ENCODE results near the gene TNFAIP1. TPM values are rescaled to one million over a fixed set of nuclear protein-coding genes. Genes with fewer than 3 reads are reported as not detected.

Gene TNFAIP1
- total RNA-seq, 1 donor = 23.7 TPM

- no peak for TF ChIP-seq CTCF (IDR thresholded peaks at IDR 0.05; ENCODE audit: insufficient read depth, low read length)
- no peak for DNase-seq (ENCODE audit: low read depth)
- H3K4me3 ChIP-seq (ENCODE audit: low read depth, low read length) = no peak overlapping the region
Measured at GRCh38 chr17:28339431-28339830, 3.9 kb downstream of the TNFAIP1 start.

- DNase-seq (ENCODE audit: low read depth) = no peak
- H3K4me3 ChIP-seq (ENCODE audit: low read depth, low read length) = no peak overlapping the region
- no peak for TF ChIP-seq CTCF (IDR thresholded peaks at IDR 0.05; ENCODE audit: insufficient read depth, low read length)
Measured at GRCh38 chr17:28340374-28340773, 4.8 kb downstream of the TNFAIP1 start.

DNA sequence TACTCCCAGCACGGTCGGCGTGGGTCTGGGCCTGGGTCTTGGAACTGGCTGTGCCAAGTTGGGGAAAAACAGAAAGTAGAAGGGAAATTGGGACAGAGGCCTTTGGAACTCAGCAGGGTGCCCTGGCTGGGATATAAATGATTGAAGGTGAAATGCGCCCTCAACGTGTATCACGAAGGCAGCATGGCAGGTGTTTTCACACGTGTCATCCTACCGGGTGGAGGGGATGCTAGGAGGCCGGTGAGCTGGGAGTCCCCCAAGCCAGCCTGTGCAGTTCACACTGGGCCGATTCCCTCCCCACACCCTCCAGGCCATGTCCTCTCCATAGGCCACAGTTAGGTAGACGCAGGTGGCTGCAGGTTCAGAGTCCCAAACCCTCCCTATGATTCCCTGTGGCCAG lies 6.0 kb downstream of the TNFAIP1 start:
- TF ChIP-seq CTCF (IDR thresholded peaks at IDR 0.05; ENCODE audit: insufficient read depth, low read length) = no peak
- H3K4me3 ChIP-seq (ENCODE audit: low read depth, low read length) = no peak overlapping the region
- DNase-seq (ENCODE audit: low read depth) = no peak

DNA sequence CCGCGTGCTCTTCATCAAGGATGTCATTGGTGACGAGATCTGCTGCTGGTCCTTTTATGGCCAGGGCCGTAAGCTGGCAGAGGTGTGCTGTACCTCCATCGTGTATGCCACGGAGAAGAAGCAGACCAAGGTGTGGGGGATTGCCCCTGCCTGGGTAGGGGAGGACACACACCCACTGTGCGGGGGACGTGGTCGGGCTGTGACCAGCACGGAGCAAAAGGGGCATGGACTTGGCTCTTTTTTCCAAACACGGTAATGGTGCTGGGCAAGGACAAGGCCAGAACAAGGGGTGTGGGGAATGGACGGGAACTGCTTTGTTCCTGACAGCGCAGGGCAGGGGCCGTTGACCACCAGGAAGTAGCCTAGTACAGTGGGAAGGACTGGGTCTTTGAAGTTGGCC lies 6.8 kb downstream of the TNFAIP1 start:
- DNase-seq (ENCODE audit: low read depth) = no peak
- TF ChIP-seq CTCF (IDR thresholded peaks at IDR 0.05; ENCODE audit: insufficient read depth, low read length) = no peak
- no peak overlapping the region for H3K4me3 ChIP-seq (ENCODE audit: low read depth, low read length)

- DNase-seq (ENCODE audit: low read depth) = no peak
- no peak overlapping the region for H3K4me3 ChIP-seq (ENCODE audit: low read depth, low read length)
- TF ChIP-seq CTCF (IDR thresholded peaks at IDR 0.05; ENCODE audit: insufficient read depth, low read length) = no peak
Measured at GRCh38 chr17:28343491-28343932, 8.0 kb downstream of the TNFAIP1 start.

- DNase-seq (ENCODE audit: low read depth) = no peak
- no peak overlapping the region for H3K4me3 ChIP-seq (ENCODE audit: low read depth, low read length)
- no peak for TF ChIP-seq CTCF (IDR thresholded peaks at IDR 0.05; ENCODE audit: insufficient read depth, low read length)
Measured at GRCh38 chr17:28344011-28344410, 8.4 kb downstream of the TNFAIP1 start.

- no peak overlapping the region for H3K4me3 ChIP-seq (ENCODE audit: low read depth, low read length)
- no peak for TF ChIP-seq CTCF (IDR thresholded peaks at IDR 0.05; ENCODE audit: insufficient read depth, low read length)
- no peak for DNase-seq (ENCODE audit: low read depth)
Measured at GRCh38 chr17:28344435-28344901, 8.9 kb downstream of the TNFAIP1 start.

All from fibroblast of the aortic adventitia (primary cell).